HUES64 (cell line): Measurements from ENCODE around the gene TAF1D.
"Not testable (repeated sequence)": the region's sequence is repeated elsewhere in the genome, so short reads cannot be mapped to it uniquely, and the experiment has no call there.

Experiments
- H3K27ac ChIP-seq: 2 replicates; pipeline ENCODE4 v1.7.0; 2013; ENCODE audit warnings: low read depth, low read length, inconsistent platforms
- H3K27me3 ChIP-seq: 2 replicates; pipeline ENCODE4 v1.6.1; 2013; ENCODE audit warnings: mild to moderate bottlenecking, low read length; ENCODE audit not compliant: insufficient read depth
- H3K36me3 ChIP-seq: 2 replicates; pipeline ENCODE4 v1.6.1; 2013; ENCODE audit warnings: mild to moderate bottlenecking, low read length; ENCODE audit not compliant: insufficient read depth
- H3K4me1 ChIP-seq: 2 replicates; pipeline ENCODE4 v1.6.1; 2013; ENCODE audit warnings: mild to moderate bottlenecking, low read length, moderate library complexity; ENCODE audit not compliant: insufficient read depth
- H3K4me3 ChIP-seq: 2 replicates; pipeline ENCODE4 v1.5.1; 2013; ENCODE audit warnings: mild to moderate bottlenecking, low read length, moderate library complexity
- H3K9ac ChIP-seq: 2 replicates; pipeline ENCODE4 v1.6.1; 2013; ENCODE audit warnings: mild to moderate bottlenecking, low read depth, low read length
- H3K9me3 ChIP-seq: 2 replicates; pipeline ENCODE4 v1.6.1; 2013; ENCODE audit warnings: low read depth, low read length; ENCODE audit not compliant: insufficient read depth
- WGBS: fragments of 150-250, 120-280 bp; methylation state at CpG from one replicate; pipeline ENCODE4 v1.1.7; 2013; ENCODE audit warnings: missing lambda C conversion rate; 5-methylcytosine and 5-hydroxymethylcytosine counted together

TAF1D gene

GRCh38 chr11:93747122-93747521 is 5.8 kb upstream of the TAF1D start:
- Histone ChIP-seq H3K4me1 (peaks cover 17% of the 10 kb centered on the region), H3K27me3 (no peaks in the 10 kb centered on the region), H3K9ac (no peak overlapping the region), H3K36me3 (peaks cover 38% of the 10 kb centered on the region), H3K4me3 (no peak overlapping the region), H3K9me3 (no peaks in the 10 kb centered on the region), H3K27ac (no peak overlapping the region)
- WGBS, result 86% methylated on average over 1 of the region's 1 CpG

- Histone ChIP-seq H3K27ac (no peak overlapping the region), H3K4me3 (no peak overlapping the region), H3K27me3 (no peaks in the 10 kb centered on the region), H3K9me3 (no peaks in the 10 kb centered on the region), H3K9ac (no peak overlapping the region), H3K36me3 (peaks cover 37% of the 10 kb centered on the region), H3K4me1 (peaks cover 17% of the 10 kb centered on the region)
- 94% methylated on average over 2 of the region's 2 CpGs for WGBS
Measured at GRCh38 chr11:93746101-93746500, 4.8 kb upstream of the TAF1D start.

GRCh38 chr11:93745005-93745755 is 3.9 kb upstream of the TAF1D start:
- H3K4me3 ChIP-seq, H3K9me3 ChIP-seq, H3K27me3 ChIP-seq, H3K27ac ChIP-seq, H3K4me1 ChIP-seq: not testable (repeated sequence)
- Histone ChIP-seq H3K36me3 (peaks cover 33% of the 10 kb centered on the region), H3K9ac (peak overlapping the region; percentile 7; the same call in 1 of the 2 replicates)
- 61% methylated on average over 12 of the region's 12 CpGs for WGBS

GRCh38 chr11:93744669-93745004 is 3.3 kb upstream of the TAF1D start:
- Histone ChIP-seq H3K27me3 (no peaks in the 10 kb centered on the region), H3K36me3 (peaks cover 33% of the 10 kb centered on the region), H3K9me3 (no peaks in the 10 kb centered on the region), H3K9ac (peak overlapping the region; percentile 7; the same call in 1 of the 2 replicates), H3K4me3 (no peak overlapping the region), H3K27ac (no peak overlapping the region; the same call in 1 of the 2 replicates), H3K4me1 (peaks cover 10% of the 10 kb centered on the region; the same call in 1 of the 2 replicates)
- WGBS, result 77% methylated on average over 7 of the region's 7 CpGs

GRCh38 chr11:93743291-93743690 is 2.0 kb upstream of the TAF1D start:
- 91% methylated on average over 23 of the region's 23 CpGs for WGBS
- H3K36me3 ChIP-seq, result peaks cover 42% of the 10 kb centered on the region
- peak overlapping the region; percentile 23; the same call in 1 of the 2 replicates for H3K9ac ChIP-seq
- H3K27ac ChIP-seq, result no peak overlapping the region; the same call in 1 of the 2 replicates
- H3K9me3 ChIP-seq, result no peaks in the 10 kb centered on the region
- no peak overlapping the region for H3K4me3 ChIP-seq
- no peaks in the 10 kb centered on the region for H3K27me3 ChIP-seq
- H3K4me1 ChIP-seq, result peaks cover 22% of the 10 kb centered on the region

GRCh38 chr11:93741882-93742226 is 559 bp upstream of the TAF1D start:
- H3K36me3 ChIP-seq, result peaks cover 47% of the 10 kb centered on the region
- 2% methylated on average over 7 of the region's 8 CpGs for WGBS
- peak overlapping the region; percentile 100 for H3K9ac ChIP-seq
- H3K27me3 ChIP-seq, result no peaks in the 10 kb centered on the region
- H3K27ac ChIP-seq, result peak overlapping the region; percentile 65
- H3K4me3 ChIP-seq, result peak overlapping the region; percentile 85
- no peaks in the 10 kb centered on the region for H3K9me3 ChIP-seq
- peaks cover 35% of the 10 kb centered on the region for H3K4me1 ChIP-seq

- peak overlapping the region; percentile 85 for H3K4me3 ChIP-seq
- peak overlapping the region; percentile 100 for H3K9ac ChIP-seq
- H3K9me3 ChIP-seq, result no peaks in the 10 kb centered on the region
- peaks cover 39% of the 10 kb centered on the region for H3K4me1 ChIP-seq
- peak overlapping the region; percentile 98 for H3K27ac ChIP-seq
- under 1% methylated on average over 19 of the region's 20 CpGs for WGBS
- H3K36me3 ChIP-seq, result peaks cover 58% of the 10 kb centered on the region
- H3K27me3 ChIP-seq, result no peaks in the 10 kb centered on the region
Measured at GRCh38 chr11:93740730-93741093, 583 bp downstream of the TAF1D start.

- Histone ChIP-seq H3K4me3 (peak overlapping the region; percentile 85), H3K9me3 (no peaks in the 10 kb centered on the region), H3K36me3 (peaks cover 64% of the 10 kb centered on the region), H3K9ac (peak overlapping the region; percentile 100), H3K4me1 (peaks cover 39% of the 10 kb centered on the region), H3K27me3 (no peaks in the 10 kb centered on the region), H3K27ac (peak overlapping the region; percentile 98)
- WGBS, result under 1% methylated on average over 17 of the region's 18 CpGs
Measured at GRCh38 chr11:93740031-93740729, 1.1 kb downstream of the TAF1D start.

- peak overlapping the region; percentile 85 for H3K4me3 ChIP-seq
- peak overlapping the region; percentile 100 for H3K9ac ChIP-seq
- H3K4me1 ChIP-seq, result peaks cover 30% of the 10 kb centered on the region
- peak overlapping the region; percentile 98 for H3K27ac ChIP-seq
- H3K36me3 ChIP-seq, result peaks cover 75% of the 10 kb centered on the region
- H3K27me3 ChIP-seq, result no peaks in the 10 kb centered on the region
- WGBS, result 77% methylated on average over 4 of the region's 6 CpGs
- no peaks in the 10 kb centered on the region for H3K9me3 ChIP-seq
Measured at GRCh38 chr11:93738647-93739081, 2.6 kb downstream of the TAF1D start.

GRCh38 chr11:93737904-93738612 is 3.2 kb downstream of the TAF1D start:
- Histone ChIP-seq H3K4me1 (peaks cover 30% of the 10 kb centered on the region), H3K9ac (peak overlapping the region; percentile 100), H3K4me3 (peak overlapping the region; percentile 85), H3K36me3 (peaks cover 77% of the 10 kb centered on the region), H3K9me3 (no peaks in the 10 kb centered on the region), H3K27me3 (no peaks in the 10 kb centered on the region), H3K27ac (peak overlapping the region; percentile 98)
- WGBS, result 83% methylated on average over 5 of the region's 6 CpGs

- Histone ChIP-seq H3K27ac (0 out of 2 replicates have a peak overlapping the region, but pooled peaks have one; percentile 17), H3K27me3 (no peaks in the 10 kb centered on the region), H3K4me1 (peaks cover 30% of the 10 kb centered on the region), H3K9me3 (no peaks in the 10 kb centered on the region), H3K36me3 (peaks cover 96% of the 10 kb centered on the region), H3K4me3 (peak overlapping the region; percentile 85; the same call in 1 of the 2 replicates), H3K9ac (no peak overlapping the region)
Measured at GRCh38 chr11:93736129-93736528, 5.2 kb downstream of the TAF1D start.
